Gastroesophageal sphincter (tissue), 4 donors: Measurements from ENCODE around the gene WASF1. TPM values are rescaled to one million over a fixed set of nuclear protein-coding genes. Genes with fewer than 3 reads are reported as not detected.

Experiments used
- ATAC-seq: fragments of 150-250 bp; one replicate; pipeline ENCODE4 v1.9.1; 2016; ENCODE audit warnings: mild to moderate bottlenecking, moderate library complexity
- H3K27ac ChIP-seq, 4 donors: fragments of 200-600 bp; sonication (generic) in 3 of 4; 1 replicate in 3 of 4; 2 replicates in 1 of 4; pipeline ENCODE4 v1.5.1; 2016 to 2019
- H3K27me3 ChIP-seq: fragments of 200-600 bp; sonication (generic); one replicate; pipeline ENCODE4 v1.5.1; 2019
- H3K36me3 ChIP-seq, 2 donors: fragments of 200-600 bp; sonication (generic); one replicate each; pipeline ENCODE4 v1.5.1; 2019; ENCODE audit warnings: control low read depth in 1 of 2
- H3K4me1 ChIP-seq, 3 donors: fragments of 200-600 bp; sonication (generic); 1 replicate in 2 of 3; 2 replicates in 1 of 3; pipeline ENCODE4 v1.5.1; 2016 to 2019; ENCODE audit warnings: control low read depth in 2 of 3
- H3K4me3 ChIP-seq, 2 donors: fragments of 200-600 bp; sonication (generic); one replicate each; pipeline ENCODE4 v1.5.1; 2019; ENCODE audit warnings: mild to moderate bottlenecking in 1 of 2, moderate library complexity in 1 of 2
- H3K9me3 ChIP-seq, 3 donors: fragments of 200-600 bp; sonication (generic); one replicate each; pipeline ENCODE4 v1.5.1; 2017 to 2019; ENCODE audit warnings: control low read depth in 2 of 3
- CTCF ChIP-seq, 4 experiments: fragments of 200-600 bp in 2 of 4; fragments of 450-650 bp in 2 of 4; sonication (generic) in 1 of 4; IDR thresholded peaks; one replicate each; pipeline ENCODE4 v1.5.1; 2017 to 2019; ENCODE audit warnings: antibody characterized with exemption in 4 of 4, mild to moderate bottlenecking in 2 of 4, moderate library complexity in 2 of 4
- EP300 ChIP-seq: sonication (generic); formaldehyde crosslinking; IDR thresholded peaks from one replicate; pipeline ENCODE4 v1.6.1; 2017; ENCODE audit warnings: antibody characterized with exemption, mild to moderate bottlenecking
- POLR2A ChIP-seq, 2 donors: fragments of 450-650 bp; IDR thresholded peaks; one replicate each; pipeline ENCODE4 v1.6.1; 2017; ENCODE audit warnings: antibody characterized with exemption in 2 of 2, mild to moderate bottlenecking in 2 of 2, moderate library complexity in 1 of 2
- POLR2AphosphoS5 ChIP-seq: sonication (generic); formaldehyde crosslinking; IDR thresholded peaks from one replicate; pipeline ENCODE4 v1.6.1; 2017; ENCODE audit warnings: antibody characterized with exemption
- WGBS, 2 donors: methylation state at CpG; one replicate each; pipeline ENCODE4 v1.1.5; 2018; ENCODE audit warnings: low coverage in 1 of 2; 5-methylcytosine and 5-hydroxymethylcytosine counted together
- total RNA-seq, 4 donors: library from RNA; depleted of rRNA; stranded (reverse); fragments of >200 nt; gene quantifications; one replicate each; pipeline ENCODE4 v1.1.0, GENCODE V29; 2016

Gene WASF1
- total RNA-seq, 4 donors from 2014 or later = 11.8 to 27.7 (median 24.5) TPM

GRCh38 chr6:110178626-110179405 lies 654 bp downstream of the WASF1 start:
- Histone ChIP-seq H3K4me1 (peaks cover 14 to 40% (median 22%) of the 10 kb centered on the region in 3 donors), H3K27me3 (no peaks in the 10 kb centered on the region), H3K4me3 (peak overlapping the region; percentile 68 to 77), H3K9me3 (no peaks in the 10 kb centered on the region), H3K36me3 (no peaks in the 10 kb centered on the region), H3K27ac (peak overlapping the region; percentile 57 to 89 (median 85))
- TF ChIP-seq POLR2A (IDR thresholded peaks at IDR 0.05) = no peak
- TF ChIP-seq CTCF (IDR thresholded peaks at IDR 0.05) = peak; percentile 57 to 79 (median 65)
- TF ChIP-seq POLR2AphosphoS5 = peak; percentile 5
- TF ChIP-seq EP300 = no peak
- ATAC-seq = peak; percentile 23
- WGBS, 2 donors = 1 to 2% methylated on average over 18 to 32 of the region's 66 CpGs

GRCh38 chr6:110173506-110174132 lies 5.9 kb downstream of the WASF1 start:
- Histone ChIP-seq H3K9me3 (no peaks in the 10 kb centered on the region), H3K27me3 (no peaks in the 10 kb centered on the region), H3K36me3 (no peaks in the 10 kb centered on the region), H3K4me1 (peaks cover 0 to 8% (median 0%) of the 10 kb centered on the region in 3 donors), H3K27ac (no peak overlapping the region), H3K4me3 (no peak overlapping the region)
- WGBS, 2 donors = 89 to 95% methylated on average over 4 of the region's 4 CpGs
- no peak for ATAC-seq
- TF ChIP-seq EP300 (no peak), POLR2A (IDR thresholded peaks at IDR 0.05) (no peak), CTCF (IDR thresholded peaks at IDR 0.05) (no peak), POLR2AphosphoS5 (no peak)

GRCh38 chr6:110170081-110170480 lies 9.4 kb downstream of the WASF1 start:
- 93% methylated on average over 2 of the region's 2 CpGs for WGBS, 2 donors

GRCh38 chr6:110158479-110158878 lies 21.0 kb downstream of the WASF1 start:
- H3K27ac ChIP-seq = no peak overlapping the region
- H3K4me1 ChIP-seq = no peaks in the 10 kb centered on the region
- H3K4me3 ChIP-seq = no peak overlapping the region
- H3K27me3 ChIP-seq = no peaks in the 10 kb centered on the region
- no peak for TF ChIP-seq POLR2AphosphoS5
- no peak for TF ChIP-seq CTCF (IDR thresholded peaks at IDR 0.05)
- TF ChIP-seq EP300 = no peak
- TF ChIP-seq POLR2A (IDR thresholded peaks at IDR 0.05) = no peak
- H3K36me3 ChIP-seq = no peaks in the 10 kb centered on the region
- WGBS, 2 donors = 80 to 88% methylated on average over 1 of the region's 1 CpG
- no peak for ATAC-seq
- no peaks in the 10 kb centered on the region for H3K9me3 ChIP-seq

More at GRCh38 chr6:110170081-110170480, 9.4 kb downstream of the WASF1 start:
- no peak for ATAC-seq
- H3K27me3 ChIP-seq = no peaks in the 10 kb centered on the region
- no peaks in the 10 kb centered on the region for H3K9me3 ChIP-seq
- H3K27ac ChIP-seq = no peak overlapping the region
- H3K4me3 ChIP-seq = no peak overlapping the region
- H3K36me3 ChIP-seq = no peaks in the 10 kb centered on the region
- TF ChIP-seq POLR2A (IDR thresholded peaks at IDR 0.05) (no peak), EP300 (no peak), POLR2AphosphoS5 (no peak), CTCF (IDR thresholded peaks at IDR 0.05) (no peak)
- H3K4me1 ChIP-seq = no peaks in the 10 kb centered on the region

- Histone ChIP-seq H3K27ac (no peak overlapping the region), H3K36me3 (no peaks in the 10 kb centered on the region), H3K9me3 (no peaks in the 10 kb centered on the region), H3K4me3 (no peak overlapping the region), H3K4me1 (no peaks in the 10 kb centered on the region), H3K27me3 (no peaks in the 10 kb centered on the region)
- no peak for TF ChIP-seq CTCF (IDR thresholded peaks at IDR 0.05)
- no peak for TF ChIP-seq POLR2AphosphoS5
- no peak for TF ChIP-seq POLR2A (IDR thresholded peaks at IDR 0.05)
- no peak for TF ChIP-seq EP300
- WGBS, 2 donors = 77 to 88% methylated on average over 2 to 3 of the region's 3 CpGs
- ATAC-seq = no peak
Measured at GRCh38 chr6:110147870-110148269, 31.6 kb downstream of the WASF1 start.
